H1 (cell line): Measurements from ENCODE around the gene PRR30. TPM values are rescaled to one million over a fixed set of nuclear protein-coding genes. Genes with fewer than 3 reads are reported as not detected.

Experiments
- CHD7 ChIP-seq: fragments of 300-600 bp; sonication (generic); IDR thresholded peaks from 2 replicates; pipeline ENCODE4 v1.7.1; 2012; ENCODE audit warnings: low read length, moderate library complexity, mild to moderate bottlenecking, inconsistent platforms; ENCODE audit not compliant: insufficient replicate concordance
- CREB1 ChIP-seq: IDR thresholded peaks from 2 replicates; pipeline ENCODE4 v1.6.1; 2012; ENCODE audit warnings: inconsistent platforms
- MAFK ChIP-seq: IDR thresholded peaks from 2 replicates; pipeline ENCODE4 v1.6.1; 2012; ENCODE audit warnings: low read depth, mild to moderate bottlenecking, improper control_type of control experiment, low read length
- TAF1 ChIP-seq: IDR thresholded peaks from 2 replicates; pipeline ENCODE4 v1.6.1; 2011; ENCODE audit warnings: mild to moderate bottlenecking, low read depth, low read length
- polyA plus RNA-seq, 7 experiments: library from polyadenylated mRNA; depleted of rRNA in 3 of 7; stranded (reverse) in 5 of 7; unstranded in 2 of 7; fragments of >200 nt in 5 of 7; fragments of 200-250 nt in 2 of 7; gene quantifications; 1 replicate in 5 of 7; 2 replicates in 1 of 7; 4 replicates in 1 of 7; pipeline versions ENCODE4 v1.2.1 to v1.2.3, GENCODE V29; 2011 to 2013; ENCODE audit warnings: missing spikeins in 2 of 7, mixed read lengths in 2 of 7
- total RNA-seq: library from RNA; stranded (reverse); fragmentation: NEBNext Ultra II Directional; extraction: Animal tissue kit (Norgen Biotek cat#: 25700); gene quantifications from 2 replicates; pipeline ENCODE4 v1.2.1, GENCODE V29; 2021

Gene PRR30
- total and polyA plus RNA-seq, 2 of the 8 experiments (the other 6 are each of a cell fraction or from before 2014, with no cell fraction given): not detected

GRCh38 chr2:27092696-27093429, 46.3 kb downstream of the PRR30 start (continued):
- TF ChIP-seq CREB1: no peak
- TF ChIP-seq CHD7: no peak
- TF ChIP-seq MAFK: no peak
- TF ChIP-seq TAF1: no peak
